Measurements from ENCODE around the gene MACF1.

DNA sequence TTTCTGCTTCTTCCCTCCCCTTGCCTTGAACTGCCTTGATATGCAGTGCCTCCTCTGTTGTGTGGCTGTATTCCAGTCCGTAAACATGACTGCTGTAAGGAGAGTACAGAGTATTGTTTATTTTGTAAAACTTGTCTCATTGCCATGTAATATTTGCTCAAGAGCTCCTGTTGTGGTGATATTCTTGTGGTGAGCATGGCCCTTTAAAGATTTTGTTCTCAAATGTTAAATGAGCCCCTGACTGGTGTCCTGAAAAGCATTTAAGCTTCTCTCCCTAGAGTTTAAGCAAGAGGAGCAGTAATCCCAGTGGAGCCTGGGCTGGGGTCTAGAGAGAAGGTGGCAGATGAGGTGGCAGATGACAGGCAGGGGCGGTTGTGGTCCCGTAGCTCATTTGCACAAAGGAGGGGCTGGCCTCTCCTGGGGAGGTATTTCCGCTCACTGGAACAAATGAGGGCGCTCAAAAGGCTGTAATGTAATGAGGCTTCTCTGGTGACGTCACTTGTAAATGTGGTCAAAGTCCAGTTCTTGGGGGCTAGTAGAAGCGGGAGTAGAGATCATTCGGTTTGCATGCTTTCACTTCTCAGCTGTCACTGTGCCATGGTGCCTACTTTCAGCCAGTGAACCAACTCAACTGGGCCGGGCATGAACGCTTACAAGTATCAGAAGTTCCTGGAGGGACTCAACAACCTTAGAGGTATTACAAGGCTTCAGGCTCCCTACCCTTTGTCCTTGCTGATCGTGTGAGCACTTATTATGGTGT is 46.0 kb upstream of the MACF1 start:
- TF ChIP-seq HDGF (IDR thresholded peaks at IDR 0.05; ENCODE audit: borderline replicate concordance) (no peak), SP1 (IDR thresholded peaks at IDR 0.05) (no peak), BHLHE40 (IDR thresholded peaks at IDR 0.05; ENCODE audit: borderline replicate concordance) (no peak), CTBP1 (IDR thresholded peaks at IDR 0.05; ENCODE audit: borderline replicate concordance) (no peak), ARNT (IDR thresholded peaks at IDR 0.05) (no peak), SUZ12 (IDR thresholded peaks at IDR 0.05) (no peak), ELF4 (IDR thresholded peaks at IDR 0.05) (no peak)

Measured in HEK293T (cell line).